DND-41 (cell line): ENCODE data around the gene HSPBP1.

ENCODE experiments used
- ATAC-seq: fragments of 200-7000 bp; cut with Tn5 transposase; 3 replicates; pipeline ENCODE4 v1.9.1; 2021; ENCODE audit warnings: low read depth; ENCODE audit not compliant: insufficient read depth
- DNase-seq: peaks from one replicate; pipeline ENCODE4 v3.0.0-alpha.2; 2020
- H2AFZ ChIP-seq: 2 replicates; pipeline ENCODE4 v1.6.0; 2012; ENCODE audit warnings: low read depth, low read length
- H3K27ac ChIP-seq: 2 replicates; pipeline ENCODE4 v1.5.1; 2012; ENCODE audit warnings: low read length, inconsistent platforms
- H3K27me3 ChIP-seq: fragments of 200-600 bp; sonication (generic); 2 replicates; pipeline ENCODE4 v1.6.0; 2012; ENCODE audit warnings: low read length, mild to moderate bottlenecking, inconsistent platforms; ENCODE audit not compliant: insufficient read depth, poor library complexity
- H3K36me3 ChIP-seq: 2 replicates; pipeline ENCODE4 v1.5.1; 2012; ENCODE audit warnings: low read length, inconsistent platforms; ENCODE audit not compliant: insufficient read depth
- H3K4me1 ChIP-seq: 2 replicates; pipeline ENCODE4 v1.5.1; 2012; ENCODE audit warnings: mild to moderate bottlenecking, low read length; ENCODE audit not compliant: insufficient read depth
- H3K4me2 ChIP-seq: 2 replicates; pipeline ENCODE4 v1.6.0; 2012; ENCODE audit warnings: mild to moderate bottlenecking, moderate library complexity, low read length, inconsistent platforms; ENCODE audit not compliant: insufficient read depth
- H3K4me3 ChIP-seq, 2 experiments: fragments of 200-600 bp in 1 of 2; shearing (Covaris generic) in 1 of 2; 2 replicates each; pipeline ENCODE4 v1.5.1; 2012 to 2016; ENCODE audit warnings: inconsistent platforms in 2 of 2, low read length in 2 of 2, mild to moderate bottlenecking in 2 of 2, low read depth in 1 of 2, moderate library complexity in 1 of 2
- H3K79me2 ChIP-seq: 2 replicates; pipeline ENCODE4 v1.6.0; 2012; ENCODE audit warnings: low read length, inconsistent platforms; ENCODE audit not compliant: insufficient read depth
- H3K9ac ChIP-seq: 2 replicates; pipeline ENCODE4 v1.6.0; 2012; ENCODE audit warnings: low read depth, mild to moderate bottlenecking, inconsistent platforms, low read length, moderate library complexity
- H3K9me3 ChIP-seq: 2 replicates; pipeline ENCODE4 v1.5.1; 2012; ENCODE audit warnings: low read length, moderate library complexity, mild to moderate bottlenecking, inconsistent platforms; ENCODE audit not compliant: insufficient read depth, severe bottlenecking
- H4K20me1 ChIP-seq: 2 replicates; pipeline ENCODE4 v1.6.0; 2012; ENCODE audit warnings: low read length; ENCODE audit not compliant: insufficient read depth
- CTCF ChIP-seq: IDR thresholded peaks from 2 replicates; pipeline ENCODE4 v1.5.1; 2012; ENCODE audit warnings: borderline replicate concordance, low read length, moderate library complexity, mild to moderate bottlenecking; ENCODE audit not compliant: poor library complexity, severe bottlenecking; ENCODE audit errors: extremely low read depth
- EZH2 ChIP-seq: IDR thresholded peaks from 3 replicates; pipeline ENCODE4 v1.6.1; 2012; ENCODE audit warnings: borderline replicate concordance, low read depth, mild to moderate bottlenecking, moderate library complexity, low read length, inconsistent platforms; ENCODE audit not compliant: severe bottlenecking

HSPBP1 gene

GRCh38 chr19:55229789-55230182 lies 50.1 kb downstream of the HSPBP1 start:
- no peaks in the 10 kb centered on the region for H3K27me3 ChIP-seq
- H3K27ac ChIP-seq = no peak overlapping the region
- no peaks in the 10 kb centered on the region for H3K9me3 ChIP-seq
- no peak overlapping the region for H3K4me3 ChIP-seq
- no peak overlapping the region for H3K9ac ChIP-seq
- no peak overlapping the region for H3K4me2 ChIP-seq
- H3K4me1 ChIP-seq = no peaks in the 10 kb centered on the region
- DNase-seq (no peak), ATAC-seq (no peak)
- TF ChIP-seq CTCF = no peak
- TF ChIP-seq EZH2 = no peak
- peaks cover 67% of the 10 kb centered on the region for H4K20me1 ChIP-seq
- no peaks in the 10 kb centered on the region for H3K79me2 ChIP-seq
- peaks cover 87% of the 10 kb centered on the region for H3K36me3 ChIP-seq
- no peak overlapping the region for H2AFZ ChIP-seq

GRCh38 chr19:55229145-55229788 lies 50.6 kb downstream of the HSPBP1 start:
- TF ChIP-seq CTCF (no peak), EZH2 (no peak)
- Histone ChIP-seq H4K20me1 (peaks cover 63% of the 10 kb centered on the region), H3K9ac (no peak overlapping the region), H3K79me2 (no peaks in the 10 kb centered on the region), H3K9me3 (no peaks in the 10 kb centered on the region), H2AFZ (no peak overlapping the region), H3K4me3 (no peak overlapping the region), H3K4me2 (no peak overlapping the region), H3K36me3 (peaks cover 81% of the 10 kb centered on the region), H3K27ac (no peak overlapping the region), H3K4me1 (no peaks in the 10 kb centered on the region), H3K27me3 (no peaks in the 10 kb centered on the region)
- no peak for DNase-seq
- no peak for ATAC-seq

GRCh38 chr19:55228403-55229031 lies 51.4 kb downstream of the HSPBP1 start, which contains the start of gene TMEM86B:
Gene TMEM86B, minus strand, starts transcription at chr19:55228763. Its CDS starts 22 bp downstream, at chr19:55228741.
- Histone ChIP-seq H3K27ac (no peak within 1 kb of the TSS), H3K4me2 (no peak within 1 kb of the TSS), H3K79me2 (no peaks in the 10 kb centered on the region), H4K20me1 (peaks cover 69% of the 10 kb centered on the region), H3K36me3 (peaks cover 80% of the 10 kb centered on the region), H3K9me3 (no peaks in the 10 kb centered on the region), H2AFZ (no peak within 1 kb of the TSS), H3K27me3 (no peaks in the 10 kb centered on the region), H3K9ac (no peak within 1 kb of the TSS), H3K4me3 (no peak within 1 kb of the TSS), H3K4me1 (no peaks in the 10 kb centered on the region)
- DNase-seq (no peak), ATAC-seq (no peak)
- no peak for TF ChIP-seq CTCF
- no peak for TF ChIP-seq EZH2
